ENCODE data around the gene VEZT.
"Not testable (repeated sequence)": the region's sequence is repeated elsewhere in the genome, so short reads cannot be mapped to it uniquely, and the experiment has no call there.

Gene VEZT

GRCh38 chr12:95239216-95239615 is 21.6 kb downstream of the VEZT start:
- Histone ChIP-seq H3K9me3 (no peaks in the 10 kb centered on the region), H3K4me1 (peaks cover 0 to 52% (median 16%) of the 10 kb centered on the region in 4 donors), H3K27ac (no peak overlapping the region), H3K4me3 (no peak overlapping the region), H3K27me3 (no peaks in the 10 kb centered on the region), H3K36me3 (peaks cover 5 to 9% (median 7%) of the 10 kb centered on the region in 3 donors)
- TF ChIP-seq CTCF (IDR thresholded peaks at IDR 0.05) = no peak
- no peak for DNase-seq
- intact Hi-C loops (cut with DNase I; ENCODE audit: low total_unique reads) = no loop called here

- DNase-seq; H3K36me3 ChIP-seq; H3K9me3 ChIP-seq; H3K27me3 ChIP-seq; intact Hi-C loops (cut with DNase I; ENCODE audit: low total_unique reads); H3K4me3 ChIP-seq: not testable (repeated sequence)
- Histone ChIP-seq H3K4me1 (peaks cover 0 to 56% (median 17%) of the 10 kb centered on the region in 4 donors), H3K27ac (peak overlapping the region in 1 of 2 donors; percentile 51)
These were observed 22.2 kb downstream of the VEZT start for GRCh38 chr12:95239835-95240234.

GRCh38 chr12:95240556-95240955 is 22.9 kb downstream of the VEZT start:
- H3K36me3 ChIP-seq = peaks cover 5 to 7% (median 5%) of the 10 kb centered on the region in 3 donors
- H3K27me3 ChIP-seq = no peaks in the 10 kb centered on the region
- no peaks in the 10 kb centered on the region for H3K9me3 ChIP-seq
- peaks cover 0 to 63% (median 18%) of the 10 kb centered on the region in 4 donors for H3K4me1 ChIP-seq
- TF ChIP-seq CTCF (IDR thresholded peaks at IDR 0.05) = no peak
- peak overlapping the region; percentile 29 to 51 for H3K27ac ChIP-seq
- no peak for DNase-seq
- H3K4me3 ChIP-seq = peak overlapping the region in 1 of 2 donors; percentile 2
- intact Hi-C loops (cut with DNase I; ENCODE audit: low total_unique reads) = no loop called here

- intact Hi-C loops (cut with DNase I; ENCODE audit: low total_unique reads); H3K9me3 ChIP-seq; H3K4me3 ChIP-seq; H3K36me3 ChIP-seq; DNase-seq; H3K27me3 ChIP-seq: not testable (repeated sequence)
- peaks cover 0 to 69% (median 22%) of the 10 kb centered on the region in 4 donors for H3K4me1 ChIP-seq
- peak overlapping the region; percentile 29 to 51 for H3K27ac ChIP-seq
These were observed 23.5 kb downstream of the VEZT start for GRCh38 chr12:95241138-95241537.

- no peak for TF ChIP-seq CTCF (IDR thresholded peaks at IDR 0.05)
- intact Hi-C loops (cut with DNase I; ENCODE audit: low total_unique reads) = no loop called here
- peaks cover 0 to 72% (median 25%) of the 10 kb centered on the region in 4 donors for H3K4me1 ChIP-seq
These were observed 24.3 kb downstream of the VEZT start for GRCh38 chr12:95241761-95242506.

GRCh38 chr12:95243497-95244183 is 26.0 kb downstream of the VEZT start:
- Histone ChIP-seq H3K4me3 (no peak overlapping the region), H3K9me3 (no peaks in the 10 kb centered on the region), H3K27ac (no peak overlapping the region), H3K36me3 (peaks cover 5 to 7% (median 5%) of the 10 kb centered on the region in 3 donors), H3K4me1 (peaks cover 0 to 65% (median 22%) of the 10 kb centered on the region in 4 donors), H3K27me3 (no peaks in the 10 kb centered on the region)
- intact Hi-C loops (cut with DNase I; ENCODE audit: low total_unique reads) = no loop called here
- DNase-seq = no peak
- TF ChIP-seq CTCF (IDR thresholded peaks at IDR 0.05) = no peak

More at GRCh38 chr12:95241761-95242506, 24.3 kb downstream of the VEZT start:
- Histone ChIP-seq H3K9me3 (no peaks in the 10 kb centered on the region), H3K27ac (peak overlapping the region in 1 of 2 donors; percentile 51), H3K36me3 (peaks cover 5 to 7% (median 5%) of the 10 kb centered on the region in 3 donors), H3K27me3 (no peaks in the 10 kb centered on the region), H3K4me3 (no peak overlapping the region)
- DNase-seq = no peak

All from tibial artery (tissue), 4 donors.